Osteocyte (in vitro differentiated cells): ENCODE measurements around the gene KCNK10. TPM values are rescaled to one million over a fixed set of nuclear protein-coding genes. Genes with fewer than 3 reads are reported as not detected.

Source experiments
- DNase-seq: peaks from one replicate; pipeline ENCODE4 v3.0.0; 2021; ENCODE audit warnings: mixed read lengths; ENCODE audit not compliant: unreplicated experiment; ENCODE audit errors: extremely low spot score
- H3K27ac Mint-ChIP-seq: one replicate; pipeline ENCODE4 v1.8.0; 2021; ENCODE audit warnings: mild to moderate bottlenecking, mixed read lengths; ENCODE audit not compliant: unreplicated experiment
- H3K27me3 Mint-ChIP-seq: one replicate; pipeline ENCODE4 v1.8.0; 2021; ENCODE audit warnings: mixed read lengths; ENCODE audit not compliant: unreplicated experiment
- H3K36me3 Mint-ChIP-seq: one replicate; pipeline ENCODE4 v1.8.0; 2021; ENCODE audit warnings: mixed read lengths; ENCODE audit not compliant: unreplicated experiment
- H3K4me1 Mint-ChIP-seq: one replicate; pipeline ENCODE4 v1.8.0; 2021; ENCODE audit warnings: mixed read lengths; ENCODE audit not compliant: unreplicated experiment
- H3K4me3 Mint-ChIP-seq: one replicate; pipeline ENCODE4 v1.8.0; 2021; ENCODE audit warnings: mild to moderate bottlenecking, moderate library complexity, mixed read lengths; ENCODE audit not compliant: unreplicated experiment
- H3K9me3 Mint-ChIP-seq: one replicate; pipeline ENCODE4 v1.8.0; 2021; ENCODE audit warnings: mixed read lengths; ENCODE audit not compliant: unreplicated experiment
- total RNA-seq: library from RNA; stranded (reverse); gene quantifications from 2 replicates; pipeline ENCODE4 v1.2.1, GENCODE V29; 2021
- TF ChIP-seq, protein P1 (sequence below): fragments of 200-600 bp; sonication (generic); IDR thresholded peaks from 2 replicates; pipeline ENCODE4 v1.5.0; 2021; ENCODE audit warnings: antibody characterized with exemption, mild to moderate bottlenecking, moderate library complexity

The KCNK10 gene
- total RNA-seq, 1 donor from 2014 or later, result not detected

DNA sequence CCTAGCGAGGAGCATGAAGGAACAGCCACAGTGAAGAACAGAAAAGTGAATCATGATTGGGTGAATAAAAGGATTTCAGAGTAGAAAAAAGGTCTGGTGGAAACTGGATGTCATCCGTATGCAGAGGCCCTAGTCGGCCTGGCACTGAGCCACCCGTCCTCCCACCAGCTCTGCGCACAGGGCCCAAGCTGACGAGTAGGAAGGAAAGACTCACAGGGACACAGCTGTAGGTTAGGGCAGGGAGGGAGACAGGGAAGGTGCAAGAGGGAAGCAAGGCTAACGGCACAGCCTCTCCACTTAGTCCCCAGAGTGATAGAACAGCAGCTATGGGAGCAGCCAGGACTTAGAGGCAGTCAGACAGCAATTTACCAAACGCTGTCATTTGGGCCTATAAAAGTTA lies 112.6 kb downstream of the KCNK10 start:
- Mint-ChIP-seq H3K4me1 (no peaks in the 10 kb centered on the region), H3K27ac (no peak overlapping the region), H3K4me3 (no peak overlapping the region), H3K27me3 (no peaks in the 10 kb centered on the region), H3K9me3 (no peaks in the 10 kb centered on the region), H3K36me3 (no peaks in the 10 kb centered on the region)
- TF ChIP-seq, protein P1, sequence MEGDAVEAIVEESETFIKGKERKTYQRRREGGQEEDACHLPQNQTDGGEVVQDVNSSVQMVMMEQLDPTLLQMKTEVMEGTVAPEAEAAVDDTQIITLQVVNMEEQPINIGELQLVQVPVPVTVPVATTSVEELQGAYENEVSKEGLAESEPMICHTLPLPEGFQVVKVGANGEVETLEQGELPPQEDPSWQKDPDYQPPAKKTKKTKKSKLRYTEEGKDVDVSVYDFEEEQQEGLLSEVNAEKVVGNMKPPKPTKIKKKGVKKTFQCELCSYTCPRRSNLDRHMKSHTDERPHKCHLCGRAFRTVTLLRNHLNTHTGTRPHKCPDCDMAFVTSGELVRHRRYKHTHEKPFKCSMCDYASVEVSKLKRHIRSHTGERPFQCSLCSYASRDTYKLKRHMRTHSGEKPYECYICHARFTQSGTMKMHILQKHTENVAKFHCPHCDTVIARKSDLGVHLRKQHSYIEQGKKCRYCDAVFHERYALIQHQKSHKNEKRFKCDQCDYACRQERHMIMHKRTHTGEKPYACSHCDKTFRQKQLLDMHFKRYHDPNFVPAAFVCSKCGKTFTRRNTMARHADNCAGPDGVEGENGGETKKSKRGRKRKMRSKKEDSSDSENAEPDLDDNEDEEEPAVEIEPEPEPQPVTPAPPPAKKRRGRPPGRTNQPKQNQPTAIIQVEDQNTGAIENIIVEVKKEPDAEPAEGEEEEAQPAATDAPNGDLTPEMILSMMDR, result no peak
- no peak for DNase-seq

DNA sequence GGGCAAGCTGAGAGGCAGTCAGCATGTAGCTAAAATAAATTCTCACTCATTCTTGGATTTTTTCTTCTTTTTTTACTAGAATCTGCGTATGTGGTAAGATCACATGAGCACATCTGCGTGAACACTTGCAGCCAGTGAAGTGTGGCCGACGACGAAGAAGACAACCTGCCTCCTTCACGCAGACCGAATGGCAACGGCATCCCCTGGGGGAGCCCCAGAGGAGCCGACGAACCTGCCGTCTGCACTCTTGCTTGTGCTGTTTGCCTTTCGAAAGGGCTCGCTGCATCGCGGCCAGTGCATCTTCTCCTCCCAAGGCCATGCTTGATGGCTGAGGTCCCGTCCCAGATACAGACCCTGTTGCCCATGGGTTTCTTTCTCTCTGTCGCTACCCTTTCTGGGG lies 113.8 kb downstream of the KCNK10 start:
- H3K9me3 Mint-ChIP-seq, result no peaks in the 10 kb centered on the region
- H3K36me3 Mint-ChIP-seq, result no peaks in the 10 kb centered on the region
- H3K4me1 Mint-ChIP-seq, result no peaks in the 10 kb centered on the region
- no peak overlapping the region for H3K27ac Mint-ChIP-seq
- TF ChIP-seq, protein P1, result no peak
- H3K4me3 Mint-ChIP-seq, result no peak overlapping the region
- H3K27me3 Mint-ChIP-seq, result no peaks in the 10 kb centered on the region
- DNase-seq, result no peak

GRCh38 chr14:88208858-88209257 lies 114.2 kb downstream of the KCNK10 start:
- H3K27ac Mint-ChIP-seq, result no peak overlapping the region
- H3K27me3 Mint-ChIP-seq, result no peaks in the 10 kb centered on the region
- H3K4me3 Mint-ChIP-seq, result no peak overlapping the region
- no peaks in the 10 kb centered on the region for H3K36me3 Mint-ChIP-seq
- no peaks in the 10 kb centered on the region for H3K4me1 Mint-ChIP-seq
- TF ChIP-seq, protein P1, result no peak
- DNase-seq, result no peak
- H3K9me3 Mint-ChIP-seq, result no peaks in the 10 kb centered on the region

DNA sequence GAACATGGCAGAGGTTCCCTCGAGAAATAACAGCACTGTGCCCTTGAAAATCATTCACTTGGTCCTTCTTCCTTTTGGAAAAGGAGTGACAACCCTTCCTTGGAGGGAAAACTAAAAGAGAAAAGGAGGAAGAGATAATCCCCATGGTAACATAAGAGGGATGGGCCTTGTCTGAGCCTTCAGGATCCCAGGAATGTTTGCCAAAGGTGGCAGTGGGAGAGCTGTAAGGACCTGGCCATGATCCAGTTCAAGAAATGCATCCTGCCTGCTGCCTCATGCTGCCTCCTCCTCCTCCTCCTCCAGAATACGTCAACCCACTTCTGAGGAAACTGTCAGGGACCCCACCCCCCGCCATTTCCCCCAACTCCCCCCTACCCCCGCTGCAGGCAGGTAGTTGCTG lies 118.8 kb downstream of the KCNK10 start:
- H3K27ac Mint-ChIP-seq, result no peak overlapping the region
- no peak overlapping the region for H3K4me3 Mint-ChIP-seq
- DNase-seq, result no peak
- no peaks in the 10 kb centered on the region for H3K4me1 Mint-ChIP-seq
- H3K36me3 Mint-ChIP-seq, result no peaks in the 10 kb centered on the region
- TF ChIP-seq, protein P1, result no peak
- H3K27me3 Mint-ChIP-seq, result no peaks in the 10 kb centered on the region
- H3K9me3 Mint-ChIP-seq, result no peaks in the 10 kb centered on the region

- no peaks in the 10 kb centered on the region for H3K27me3 Mint-ChIP-seq
- H3K4me1 Mint-ChIP-seq, result no peaks in the 10 kb centered on the region
- no peaks in the 10 kb centered on the region for H3K36me3 Mint-ChIP-seq
- TF ChIP-seq, protein P1, result no peak
- no peak overlapping the region for H3K4me3 Mint-ChIP-seq
- no peak for DNase-seq
- H3K27ac Mint-ChIP-seq, result no peak overlapping the region
- H3K9me3 Mint-ChIP-seq, result no peaks in the 10 kb centered on the region
Measured at GRCh38 chr14:88203291-88203690, 119.8 kb downstream of the KCNK10 start.
